Testis (tissue), 2 donors: ENCODE measurements around the gene TPO.

ENCODE experiments used
- CTCF ChIP-seq, 3 experiments: fragments of 450-650 bp in 2 of 3; fragments of 200-600 bp in 1 of 3; sonication (generic) in 1 of 3; IDR thresholded peaks; one replicate each; pipeline ENCODE4 v1.5.1; 2016 to 2019; ENCODE audit warnings: antibody characterized with exemption in 3 of 3, mild to moderate bottlenecking in 2 of 3, moderate library complexity in 1 of 3
- POLR2A ChIP-seq: fragments of 450-650 bp; IDR thresholded peaks from one replicate; pipeline ENCODE4 v1.6.1; 2017; ENCODE audit warnings: antibody characterized with exemption, mild to moderate bottlenecking, moderate library complexity

GRCh38 chr2:1460851-1461418 is 47.7 kb downstream of the TPO start:
- TF ChIP-seq POLR2A (no peak), CTCF (IDR thresholded peaks at IDR 0.05) (no peak)
